AG04450 (cell line): ENCODE measurements around the gene TAS1R3. TPM values are rescaled to one million over a fixed set of nuclear protein-coding genes. Genes with fewer than 3 reads are reported as not detected.

Experiments used
- CTCF ChIA-PET: fragments of 300-600, 350-600 bp; formaldehyde crosslinking; extraction: SDS; loops from one replicate; lab custom pipeline; 2022; ENCODE audit warnings: antibody characterized with exemption, inconsistent platforms; lab: Charles Lee
- POLR2A ChIA-PET: fragments of 350-600 bp; formaldehyde crosslinking; extraction: SDS; loops from one replicate; lab custom pipeline; 2021; ENCODE audit warnings: antibody characterized with exemption, inconsistent platforms; lab: Yijun Ruan, JAX
- DNase-seq: peaks from one replicate; pipeline ENCODE4 v3.0.0-alpha.2; 2011; ENCODE audit warnings: low read depth, low spot score
- H3K27ac ChIP-seq: one replicate; pipeline ENCODE4 v1.5.1; 2012; ENCODE audit warnings: low read depth, low read length, control low read depth
- H3K27me3 ChIP-seq: one replicate; pipeline ENCODE4 v1.6.0; 2012; ENCODE audit warnings: low read length; ENCODE audit not compliant: control insufficient read depth, insufficient read depth
- H3K4me3 ChIP-seq: 2 replicates; pipeline ENCODE4 v1.5.1; 2011; ENCODE audit warnings: mild to moderate bottlenecking, low read depth, low read length, control low read depth
- H3K9me3 ChIP-seq: 2 replicates; pipeline ENCODE4 v1.5.1; 2012; ENCODE audit warnings: low read length; ENCODE audit not compliant: control insufficient read depth, insufficient read depth
- CTCF ChIP-seq: IDR thresholded peaks from 2 replicates; pipeline ENCODE4 v1.5.1; 2011; ENCODE audit warnings: low read depth, low read length, control low read depth, inconsistent platforms
- polyA plus RNA-seq: library from polyadenylated mRNA; depleted of rRNA; stranded (reverse); fragments of >200 nt; gene quantifications from 2 replicates; pipeline ENCODE4 v1.2.3, GENCODE V29; 2011

TAS1R3 gene
- polyA plus RNA-seq, 1 experiment: 0.10 TPM

- Histone ChIP-seq H3K27me3 (no peaks in the 10 kb centered on the region), H3K9me3 (peaks cover 4% of the 10 kb centered on the region; the same call in 1 of the 2 replicates), H3K27ac (no peak overlapping the region), H3K4me3 (no peak overlapping the region)
- ChIA-PET POLR2A (interaction anchor here (0.6 to 1.8 kb wide), 7 partner anchors 8 to 60 kb away, joined by 3 to 6 read pairs (median 3); partner anchors contain the start of gene MXRA8), CTCF (interaction anchor here (0.8 to 1.6 kb wide), 7 partner anchors 9 to 46 kb away, joined by 3 to 10 read pairs (median 4); no protein-coding TSS in a partner anchor)
- no peak for DNase-seq
- no peak for TF ChIP-seq CTCF
These were observed 40.3 kb downstream of the TAS1R3 start for GRCh38 chr1:1371364-1371745.

DNA sequence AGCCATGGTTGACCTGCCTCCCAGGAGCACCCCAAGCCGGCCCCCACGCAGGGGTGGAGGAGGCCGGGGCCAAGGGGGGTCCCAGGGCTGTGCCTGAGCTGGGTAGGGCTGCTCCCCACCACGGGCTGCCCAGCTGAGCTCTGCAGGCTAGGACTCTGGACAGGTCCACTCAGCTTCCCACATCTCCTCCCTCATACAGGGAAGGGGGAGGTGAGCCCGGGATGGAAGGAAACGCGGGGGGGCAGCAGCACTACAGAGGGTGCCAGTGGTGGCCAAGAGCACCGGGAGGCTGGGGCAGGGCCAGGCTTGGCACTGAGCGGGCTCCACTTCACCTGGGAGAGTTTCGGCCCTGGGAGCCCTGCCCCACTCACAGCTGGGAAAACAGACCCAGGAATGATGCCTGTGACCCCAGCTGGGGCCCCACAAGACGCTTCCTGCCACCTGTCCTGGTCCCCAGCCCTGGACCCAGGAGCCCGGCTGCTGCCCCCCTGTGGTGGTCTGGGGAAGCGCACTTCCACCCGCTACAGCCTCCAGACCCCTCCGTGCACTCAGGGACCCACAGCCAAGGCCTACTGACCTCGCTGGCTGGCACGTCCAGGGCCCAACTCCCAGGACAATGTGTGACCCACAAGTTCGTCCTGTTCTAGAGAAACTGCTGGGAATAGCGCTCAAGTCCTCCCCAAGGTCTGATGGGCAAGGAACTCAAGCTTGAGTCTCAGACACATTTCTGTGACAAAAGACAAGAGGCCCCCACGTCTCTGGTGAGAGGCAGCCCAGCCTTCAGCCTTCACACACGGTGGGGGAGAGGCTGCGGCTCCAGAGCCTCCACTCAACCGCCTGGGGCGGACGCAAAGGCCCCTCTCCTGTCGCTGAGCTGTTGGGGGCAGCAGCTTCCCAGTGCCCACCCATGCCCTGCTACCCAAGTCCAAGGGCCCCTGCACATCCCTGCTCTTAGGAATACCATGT is 40.9 kb downstream of the TAS1R3 start:
- Histone ChIP-seq H3K4me3 (peak overlapping the region; percentile 13; the same call in 1 of the 2 replicates), H3K27ac (no peak overlapping the region), H3K9me3 (peaks cover 4% of the 10 kb centered on the region; the same call in 1 of the 2 replicates), H3K27me3 (no peaks in the 10 kb centered on the region)
- no peak for DNase-seq
- peak; percentile 93 for TF ChIP-seq CTCF
- POLR2A ChIA-PET: interaction anchor here (0.6 to 1.8 kb wide), 7 partner anchors 9 to 61 kb away, joined by 3 to 6 read pairs (median 3); partner anchors contain the start of gene MXRA8
- CTCF ChIA-PET: interaction anchor here (0.6 to 1.6 kb wide), 15 partner anchors 10 to 47 kb away, joined by 3 to 10 read pairs (median 3); no protein-coding TSS in a partner anchor

GRCh38 chr1:1373051-1373814 is 42.2 kb downstream of the TAS1R3 start:
- no peak for TF ChIP-seq CTCF
- ChIA-PET CTCF (interaction anchor here (0.6 to 1.3 kb wide), 9 partner anchors 8 to 34 kb away, joined by 3 to 7 read pairs (median 3); no protein-coding TSS in a partner anchor), POLR2A (interaction anchor here (1.0 kb wide), 1 partner anchor 21 kb away, joined by 3 read pairs; no protein-coding TSS in a partner anchor)
- Histone ChIP-seq H3K9me3 (peaks cover 4% of the 10 kb centered on the region; the same call in 1 of the 2 replicates), H3K4me3 (no peak overlapping the region; the same call in 1 of the 2 replicates), H3K27ac (no peak overlapping the region), H3K27me3 (no peaks in the 10 kb centered on the region)
- DNase-seq: no peak

DNA sequence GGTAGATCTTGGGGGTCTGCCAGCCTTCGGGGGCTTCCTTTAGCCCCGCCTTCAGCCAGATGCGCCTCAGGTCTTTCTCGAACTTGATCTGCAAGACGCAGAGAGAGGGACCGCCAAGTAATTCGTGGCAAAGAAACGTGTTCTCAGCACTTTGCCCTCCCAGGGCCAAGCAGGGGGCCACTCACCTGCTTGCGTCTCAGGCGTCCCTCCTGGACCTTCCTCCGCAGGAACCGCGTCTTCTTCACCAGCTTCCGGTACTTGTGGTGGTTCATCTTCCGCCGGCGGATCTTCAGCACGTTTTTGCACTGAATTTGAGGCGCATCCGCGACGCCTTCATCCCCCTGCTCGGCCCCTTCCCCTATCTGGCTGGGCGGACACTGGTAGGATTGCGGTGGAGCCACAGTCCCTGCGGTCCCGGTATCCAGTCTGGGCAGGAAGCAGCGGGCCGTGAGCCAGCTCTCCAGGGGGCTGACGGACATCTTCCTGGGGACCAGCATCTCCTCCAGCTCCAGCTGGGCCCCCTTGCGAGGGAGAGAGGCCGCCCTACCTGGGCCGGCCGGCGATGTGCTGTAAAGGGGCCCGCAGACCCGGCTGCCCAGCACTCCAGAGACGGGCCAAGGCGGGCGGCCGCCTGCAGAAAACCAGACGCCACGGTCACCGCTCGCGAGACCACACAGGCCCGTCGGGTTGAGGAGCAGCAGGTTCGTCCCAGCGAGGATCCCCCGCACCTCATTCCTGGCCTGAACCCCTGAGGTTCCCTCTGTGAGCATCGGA is 42.9 kb downstream of the TAS1R3 start:
- no peak for DNase-seq
- Histone ChIP-seq H3K27me3 (no peaks in the 10 kb centered on the region), H3K9me3 (peaks cover 4% of the 10 kb centered on the region; the same call in 1 of the 2 replicates), H3K4me3 (peak overlapping the region; percentile 83), H3K27ac (peak overlapping the region; percentile 52)
- POLR2A ChIA-PET: interaction anchor here (1.0 to 2.2 kb wide), 6 partner anchors 12 to 194 kb away, joined by 3 to 16 read pairs (median 5); partner anchors contain the start of gene MXRA8
- CTCF ChIA-PET: interaction anchor here (1.0 kb wide), 1 partner anchor 8 kb away, joined by 3 read pairs; no protein-coding TSS in a partner anchor
- no peak for TF ChIP-seq CTCF
